ENCODE results near the gene HOXA7. TPM values are rescaled to one million over a fixed set of nuclear protein-coding genes. Genes with fewer than 3 reads are reported as not detected.

The HOXA7 gene
- total and polyA plus RNA-seq, 2 of the 8 experiments (the other 6 are each of a cell fraction or from before 2014, with no cell fraction given) = 0.03 TPM; not detected in 1

DNA sequence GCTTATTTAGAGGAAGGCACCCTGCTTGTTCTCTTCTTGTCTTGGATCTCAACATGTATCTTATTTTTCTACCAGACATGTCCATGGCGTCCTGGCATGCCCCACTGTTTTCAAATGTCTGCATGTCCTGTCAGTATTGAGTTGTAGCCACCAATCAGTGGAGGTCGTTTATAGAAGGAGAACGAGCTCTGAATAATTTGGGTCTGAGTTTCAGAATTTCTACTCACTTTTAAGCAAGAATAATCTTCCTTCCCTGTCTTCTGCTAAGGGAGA lies 46.3 kb upstream of the HOXA7 start:
- no peak overlapping the region for H3K56ac ChIP-seq (replicated peaks; ENCODE audit: insufficient read length, low read depth, low read length)
- H3K4ac ChIP-seq (replicated peaks; ENCODE audit: insufficient read length, low read depth, low read length) = no peak overlapping the region
- H4K20me1 ChIP-seq (replicated peaks in 1 of 2; ENCODE audit: control insufficient read depth in 1 of 2, insufficient read depth in 2 of 2, low read length in 2 of 2) = peaks cover 38 to 51% of the 10 kb centered on the region in 2 experiments
- no peak overlapping the region for H3K4me3 ChIP-seq (ENCODE audit: extremely low read depth in 1 of 4, insufficient read depth in 2 of 4, low read depth in 3 of 4, low read length in 4 of 4)
- TF ChIP-seq SAP30 (IDR thresholded peaks at IDR 0.05; ENCODE audit: insufficient read depth, insufficient replicate concordance, low read length) (no peak), CBX8 (IDR thresholded peaks at IDR 0.05; ENCODE audit: borderline replicate concordance, low read depth, low read length) (peak; percentile 58; the same call in 1 of the 2 replicates), TCF12 (IDR thresholded peaks at IDR 0.05; ENCODE audit: low read depth, low read length) (no peak), RAD21 (IDR thresholded peaks at IDR 0.05 in 1 of 2, conservative IDR thresholded peaks at IDR 0.05 in 1 of 2; ENCODE audit: low read depth in 2 of 2, low read length in 2 of 2) (no peak)
- no peak overlapping the region for H4K5ac ChIP-seq (ENCODE audit: insufficient read length, low read depth, low read length)
- H2BK15ac ChIP-seq (ENCODE audit: low read length) = no peak overlapping the region
- WGBS, 2 experiments (ENCODE audit: extremely low coverage in 1 of 2, insufficient coverage in 1 of 2, insufficient read length in 1 of 2, insufficient replicate concordance in 2 of 2, low coverage in 1 of 2, low lambda C conversion rate in 2 of 2, missing lambda C conversion rate in 1 of 2) = 31% methylated on average over 3 of the region's 3 CpGs; no CpG with 5 or more reads in 1 of the 2 experiments
- H3K4me1 ChIP-seq (replicated peaks in 1 of 4; ENCODE audit: control insufficient read depth in 3 of 4, insufficient read depth in 4 of 4, low read length in 3 of 4) = peaks cover 0 to 8% (median 4%) of the 10 kb centered on the region in 4 experiments; a peak in 6 of 7 replicates
- no peak overlapping the region for H3K18ac ChIP-seq (ENCODE audit: extremely low read depth, low read length)
- no peak overlapping the region for H3K9ac ChIP-seq (replicated peaks in 1 of 4; ENCODE audit: extremely low read depth in 1 of 4, low read depth in 3 of 4, low read length in 3 of 4)
- no peak overlapping the region for H4K91ac ChIP-seq (replicated peaks; ENCODE audit: insufficient read length, low read length)
- H3K14ac ChIP-seq (ENCODE audit: insufficient read length) = no peak overlapping the region
- no peak overlapping the region for H2AFZ ChIP-seq (ENCODE audit: low read length)
- H2AK5ac ChIP-seq (ENCODE audit: low read depth, low read length) = no peak overlapping the region
- H3K23me2 ChIP-seq (ENCODE audit: low read depth, low read length) = no peaks in the 10 kb centered on the region; the same call in 1 of the 2 replicates
- no peak overlapping the region for H2BK120ac ChIP-seq (replicated peaks; ENCODE audit: low read depth, low read length)
- no peak overlapping the region for H3K4me2 ChIP-seq (ENCODE audit: insufficient read depth in 1 of 2, low read depth in 2 of 2, low read length in 2 of 2)
- ChIA-PET CTCF (ENCODE audit: partially characterized antibody) (interaction anchor here (0.6 to 2.1 kb wide), 9 partner anchors 8 to 307 kb away, joined by 3 to 5 read pairs (median 4); partner anchors contain the start of gene HOXA11), POLR2A (ENCODE audit: partially characterized antibody) (no interaction called here)
- no peaks in the 10 kb centered on the region; a peak in 1 of 4 replicates for H3K9me3 ChIP-seq (ENCODE audit: insufficient read depth in 2 of 2, low read depth in 1 of 2, low read length in 1 of 2)
- H3K79me1 ChIP-seq (ENCODE audit: low read depth, low read length) = no peaks in the 10 kb centered on the region; the same call in 1 of the 2 replicates
- H3K79me2 ChIP-seq (ENCODE audit: control insufficient read depth in 1 of 2, insufficient read depth in 2 of 2, low read length in 2 of 2) = no peaks in the 10 kb centered on the region
- no peak overlapping the region for H3K27ac ChIP-seq (ENCODE audit: low read depth, low read length)
- FAIRE-seq = no peak
- H2BK20ac ChIP-seq (ENCODE audit: low read length) = no peak overlapping the region
- no peak overlapping the region for H2BK12ac ChIP-seq (ENCODE audit: low read depth, low read length)
- H3K23ac ChIP-seq (ENCODE audit: insufficient read length) = no peak overlapping the region
- no peak overlapping the region for H4K8ac ChIP-seq (ENCODE audit: extremely low read depth, insufficient read depth, low read length)
- no peak overlapping the region for H2BK5ac ChIP-seq (ENCODE audit: low read depth, low read length)
- peaks cover 97 to 100% (median 100%) of the 10 kb centered on the region in 4 experiments for H3K27me3 ChIP-seq (replicated peaks in 1 of 4; ENCODE audit: control insufficient read depth in 3 of 4, extremely low read depth in 1 of 4, insufficient read depth in 3 of 4, low read length in 3 of 4)
- H3K36me3 ChIP-seq (ENCODE audit: control insufficient read depth in 2 of 4, insufficient read depth in 4 of 4, low read length in 3 of 4) = peaks cover 0 to 17% (median 0%) of the 10 kb centered on the region in 4 experiments; a peak in 1 of 8 replicates
- no peak for DNase-seq (ENCODE audit: low read depth in 1 of 2, low spot score in 2 of 2)

Data from H1 (cell line).